Endothelial cell of umbilical vein (primary cell): ENCODE measurements around the gene CDC37L1.

Experiments
- CTCF ChIP-seq, 2 donors: IDR thresholded peaks; 1 replicate in 1 of 2; 2 replicates in 1 of 2; pipeline ENCODE4 v1.5.1; 2011; ENCODE audit warnings: low read length in 2 of 2, mild to moderate bottlenecking in 2 of 2, moderate library complexity in 2 of 2, control low read depth in 1 of 2, inconsistent platforms in 1 of 2, low read depth in 1 of 2; ENCODE audit not compliant: insufficient read depth in 1 of 2; ENCODE audit errors: extremely low read depth in 1 of 2
- POLR2A ChIP-seq: IDR thresholded peaks from 2 replicates; pipeline ENCODE4 v1.6.1; 2012; ENCODE audit warnings: low read depth, mild to moderate bottlenecking, control low read depth, low read length

- TF ChIP-seq CTCF (IDR thresholded peaks at IDR 0.05; ENCODE audit: extremely low read depth in 1 of 2, insufficient read depth in 1 of 2, low read depth in 1 of 2, low read length in 2 of 2) (no peak), POLR2A (no peak)
Measured at GRCh38 chr9:4700091-4700490, 20.7 kb downstream of the CDC37L1 start.
